ENCODE data around the gene PRAMEF4. TPM values are rescaled to one million over a fixed set of nuclear protein-coding genes. Genes with fewer than 3 reads are reported as not detected.
"Not testable (repeated sequence)": the region's sequence is repeated elsewhere in the genome, so short reads cannot be mapped to it uniquely, and the experiment has no call there.

PRAMEF4 gene
- total RNA-seq = not detected

DNA sequence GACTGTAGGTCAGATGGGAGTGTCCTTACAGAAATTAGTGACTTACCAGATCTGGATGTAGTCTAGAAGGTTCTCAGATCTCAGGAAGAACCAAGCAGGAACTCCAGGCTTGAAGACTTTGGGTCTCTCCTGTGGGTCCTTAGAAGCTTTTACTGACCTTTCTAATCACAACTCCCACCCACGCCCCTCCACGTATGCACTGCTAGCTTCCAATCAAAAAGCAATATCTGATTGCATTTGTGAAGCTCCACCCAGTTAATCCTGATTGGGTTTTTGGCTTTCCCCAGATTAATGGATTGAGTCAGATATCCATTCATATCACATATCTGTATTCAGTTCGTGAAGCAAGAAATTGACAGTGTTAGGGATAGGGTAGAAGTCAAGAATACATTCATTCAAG is at the start of gene PRAMEF4:
PRAMEF4 (minus strand) TSS at position 101 of the 400 bp plus-strand sequence. CDS start 2,807 bp downstream, outside the sequence.
- H3K27me3 ChIP-seq (replicated peaks; ENCODE audit: insufficient read depth); H3K36me3 ChIP-seq; DNase-seq (ENCODE audit: low spot score); H3K4me1 ChIP-seq (replicated peaks); H3K27ac ChIP-seq; H3K9me3 ChIP-seq; H3K4me3 ChIP-seq; intact Hi-C loops (cut with DNase I): not testable (repeated sequence)
- WGBS = 88% methylated on average over 3 of the region's 3 CpGs

DNA sequence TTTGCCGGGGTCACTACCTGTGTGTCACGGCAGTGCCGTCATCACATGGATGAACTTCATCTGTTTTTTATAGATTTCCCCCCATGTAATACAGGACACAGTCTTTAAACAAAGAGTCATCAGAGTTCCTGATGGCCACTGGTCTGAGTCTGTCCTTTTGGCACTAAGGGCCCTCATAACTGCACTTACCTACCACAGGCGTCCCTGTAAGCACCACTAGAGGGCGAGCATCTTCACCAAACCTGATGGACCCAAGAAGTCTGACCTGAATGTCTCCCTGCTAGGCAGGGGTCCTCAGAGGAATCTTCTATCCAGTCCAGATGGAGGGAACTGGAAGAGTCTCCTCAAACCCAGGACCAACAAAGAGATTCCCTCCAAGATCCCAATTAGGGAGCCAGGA is 38.4 kb upstream of the PRAMEF4 start:
- H3K4me3 ChIP-seq; H3K27me3 ChIP-seq (replicated peaks; ENCODE audit: insufficient read depth); H3K36me3 ChIP-seq; H3K27ac ChIP-seq; H3K9me3 ChIP-seq; DNase-seq (ENCODE audit: low spot score); intact Hi-C loops (cut with DNase I); H3K4me1 ChIP-seq (replicated peaks): not testable (repeated sequence)
- no CpG with 5 or more reads among the region's 5 CpGs for WGBS

DNA sequence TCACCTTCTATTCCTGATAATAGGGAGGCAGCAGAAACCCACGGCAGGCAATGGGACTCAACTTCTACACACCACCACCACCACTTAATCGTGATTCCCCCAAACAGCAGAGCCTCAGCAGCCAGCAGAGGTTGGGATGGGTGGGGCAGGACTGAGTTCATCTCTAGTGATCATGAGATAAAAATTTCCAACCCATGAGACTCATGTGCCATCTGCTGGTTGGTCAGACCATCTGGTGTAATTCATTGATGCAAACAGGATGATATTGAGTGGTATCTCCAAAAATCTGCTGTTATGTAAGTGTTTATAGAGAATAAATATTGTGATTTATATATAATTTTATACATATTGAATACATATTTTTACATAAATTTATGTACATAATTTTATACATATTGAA is 35.7 kb upstream of the PRAMEF4 start:
- H3K9me3 ChIP-seq; DNase-seq (ENCODE audit: low spot score); H3K4me1 ChIP-seq (replicated peaks); H3K27ac ChIP-seq; H3K4me3 ChIP-seq; intact Hi-C loops (cut with DNase I); H3K36me3 ChIP-seq; H3K27me3 ChIP-seq (replicated peaks; ENCODE audit: insufficient read depth): not testable (repeated sequence)
- 58% methylated on average over 2 of the region's 2 CpGs for WGBS

DNA sequence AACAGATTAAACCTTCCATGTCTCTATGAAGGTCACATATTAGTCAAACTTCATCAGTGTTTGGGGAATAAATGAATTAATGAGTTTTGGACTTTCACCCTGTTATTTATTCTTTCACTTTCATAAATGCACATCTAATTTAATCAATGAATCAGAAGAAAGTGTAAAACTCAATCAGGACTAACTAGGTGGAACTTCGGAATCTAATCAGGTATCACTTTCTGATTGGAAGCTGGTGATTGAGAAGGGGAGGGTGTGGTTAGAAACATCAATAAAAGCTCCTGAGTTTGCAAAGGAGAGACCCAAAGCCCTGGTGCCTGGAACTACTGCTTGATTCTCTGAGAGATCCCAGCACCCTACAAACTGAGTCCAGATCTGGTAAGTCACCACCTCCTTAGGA is 30.3 kb upstream of the PRAMEF4 start, which contains the start of gene PRAMEF7:
PRAMEF7 (plus strand) TSS at position 301 of the 400 bp plus-strand sequence. CDS start 1,083 bp downstream, outside the sequence.
- no CpG with 5 or more reads among the region's 1 CpG for WGBS
- H3K27ac ChIP-seq; H3K9me3 ChIP-seq; intact Hi-C loops (cut with DNase I); DNase-seq (ENCODE audit: low spot score); H3K36me3 ChIP-seq; H3K4me1 ChIP-seq (replicated peaks); H3K4me3 ChIP-seq; H3K27me3 ChIP-seq (replicated peaks; ENCODE audit: insufficient read depth): not testable (repeated sequence)

DNA sequence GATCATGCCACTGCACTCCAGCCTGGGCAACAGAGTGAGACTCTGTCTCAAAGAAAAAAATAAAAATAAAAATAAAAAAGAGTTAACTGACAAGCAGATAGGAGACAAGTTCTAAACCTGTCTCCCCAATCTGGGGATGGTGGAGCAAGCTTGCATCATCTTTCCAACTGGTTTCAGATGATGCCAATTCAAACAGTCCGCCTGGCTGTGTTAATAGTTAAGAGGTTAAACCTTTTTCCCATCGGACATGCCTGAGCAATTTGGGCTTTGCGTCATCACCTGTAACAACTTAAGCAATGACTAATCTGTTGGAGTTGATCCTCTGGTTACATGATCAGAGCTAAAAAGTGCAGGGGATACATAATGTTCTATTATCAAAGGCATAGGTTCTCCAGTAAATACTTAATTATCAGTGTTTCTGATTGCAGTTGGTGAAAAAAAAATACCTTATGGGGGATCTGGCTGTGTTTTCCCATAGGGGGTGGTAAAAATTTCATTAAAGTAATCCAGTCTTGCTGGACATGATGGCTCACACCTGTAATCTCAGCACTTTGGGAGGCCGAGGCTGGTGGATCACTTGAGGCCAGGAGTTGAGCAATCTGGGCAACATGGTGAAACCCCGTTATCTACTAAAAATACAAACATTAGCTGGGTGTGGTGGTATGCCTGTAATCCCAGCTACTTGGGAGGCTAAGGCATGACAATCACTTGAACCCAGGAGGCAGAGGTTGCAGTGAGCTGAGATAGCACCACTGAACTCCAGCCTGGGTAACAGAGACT is 18.0 kb upstream of the PRAMEF4 start:
- H3K27me3 ChIP-seq (replicated peaks; ENCODE audit: insufficient read depth); DNase-seq (ENCODE audit: low spot score); intact Hi-C loops (cut with DNase I); H3K4me1 ChIP-seq (replicated peaks); H3K9me3 ChIP-seq; H3K27ac ChIP-seq; H3K36me3 ChIP-seq; H3K4me3 ChIP-seq: not testable (repeated sequence)
- WGBS = 48% methylated on average over 3 of the region's 5 CpGs

DNA sequence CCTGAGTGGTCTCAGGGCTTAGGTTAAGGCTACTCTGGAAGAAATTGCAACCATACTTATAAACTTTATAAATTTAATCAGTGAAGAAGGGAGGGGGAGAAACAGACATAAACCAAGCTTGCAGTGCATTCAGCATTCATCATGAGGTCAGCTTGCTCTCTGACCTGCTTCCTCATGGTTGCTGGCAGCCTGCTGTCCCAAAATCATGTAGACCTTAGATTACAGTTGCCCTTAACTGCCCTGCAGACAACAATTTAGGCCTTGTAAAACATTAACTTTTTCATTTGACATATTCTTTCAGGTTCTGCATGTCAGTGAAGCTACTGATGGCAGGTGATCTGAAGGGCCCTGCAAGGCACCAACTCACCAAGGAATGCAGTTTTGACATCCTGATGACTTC is 13.2 kb upstream of the PRAMEF4 start:
- H3K36me3 ChIP-seq; intact Hi-C loops (cut with DNase I); H3K4me1 ChIP-seq (replicated peaks): not testable (repeated sequence)

DNA sequence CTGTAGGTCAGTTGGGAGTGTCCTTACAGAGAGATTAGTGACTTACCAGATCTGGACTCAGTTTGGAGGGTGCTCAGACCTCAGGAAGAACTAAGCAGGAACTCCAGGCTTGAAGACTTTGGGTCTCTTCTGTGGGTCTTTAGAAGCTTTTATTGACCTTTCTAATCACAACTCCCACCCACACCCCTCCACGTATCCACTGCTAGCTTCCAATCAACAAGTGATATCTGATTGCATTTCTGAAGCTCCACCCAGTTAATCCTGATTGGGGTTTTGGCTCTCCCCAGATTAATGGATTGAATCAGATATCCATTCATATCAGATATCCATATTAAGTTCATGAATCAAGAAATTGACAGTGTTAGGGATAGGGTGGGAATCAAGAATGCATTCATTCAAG is 12.2 kb upstream of the PRAMEF4 start, which contains the start of gene PRAMEF10:
PRAMEF10 (minus strand) TSS at position 101 of the 400 bp plus-strand sequence. CDS start 2,423 bp downstream, outside the sequence.
- H3K4me1 ChIP-seq (replicated peaks); H3K9me3 ChIP-seq; H3K4me3 ChIP-seq; H3K27me3 ChIP-seq (replicated peaks; ENCODE audit: insufficient read depth); H3K27ac ChIP-seq; intact Hi-C loops (cut with DNase I); DNase-seq (ENCODE audit: low spot score); H3K36me3 ChIP-seq: not testable (repeated sequence)
- WGBS = no CpG with 5 or more reads among the region's 1 CpG

More for the DNA sequence above, 13.2 kb upstream of the PRAMEF4 start:
- H3K4me3 ChIP-seq; H3K9me3 ChIP-seq; DNase-seq (ENCODE audit: low spot score); H3K27ac ChIP-seq; H3K27me3 ChIP-seq (replicated peaks; ENCODE audit: insufficient read depth): not testable (repeated sequence)

DNA sequence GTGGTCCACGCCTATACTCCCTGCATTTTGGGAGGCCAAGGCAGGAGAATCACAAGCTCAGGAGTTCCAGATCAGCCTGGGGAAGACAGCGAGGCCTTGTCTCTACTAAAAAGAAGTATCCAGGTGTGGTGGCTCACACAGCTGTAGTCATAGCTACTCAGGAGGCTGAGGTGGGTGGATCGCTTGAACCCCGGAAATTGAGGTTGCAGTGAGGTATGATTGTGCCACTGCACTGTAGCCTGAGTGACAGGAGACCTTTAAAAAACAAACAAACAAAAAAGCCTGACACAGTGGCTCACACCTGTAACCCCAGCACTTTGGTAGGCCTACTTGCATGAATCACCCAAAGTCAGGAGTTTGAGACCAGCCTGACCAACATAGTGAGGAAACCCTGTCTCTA is 7.5 kb downstream of the PRAMEF4 start:
- intact Hi-C loops (cut with DNase I); H3K36me3 ChIP-seq; H3K4me1 ChIP-seq (replicated peaks); H3K27me3 ChIP-seq (replicated peaks; ENCODE audit: insufficient read depth); DNase-seq (ENCODE audit: low spot score); H3K4me3 ChIP-seq; H3K27ac ChIP-seq; H3K9me3 ChIP-seq: not testable (repeated sequence)
- 91% methylated on average over 3 of the region's 4 CpGs for WGBS

DNA sequence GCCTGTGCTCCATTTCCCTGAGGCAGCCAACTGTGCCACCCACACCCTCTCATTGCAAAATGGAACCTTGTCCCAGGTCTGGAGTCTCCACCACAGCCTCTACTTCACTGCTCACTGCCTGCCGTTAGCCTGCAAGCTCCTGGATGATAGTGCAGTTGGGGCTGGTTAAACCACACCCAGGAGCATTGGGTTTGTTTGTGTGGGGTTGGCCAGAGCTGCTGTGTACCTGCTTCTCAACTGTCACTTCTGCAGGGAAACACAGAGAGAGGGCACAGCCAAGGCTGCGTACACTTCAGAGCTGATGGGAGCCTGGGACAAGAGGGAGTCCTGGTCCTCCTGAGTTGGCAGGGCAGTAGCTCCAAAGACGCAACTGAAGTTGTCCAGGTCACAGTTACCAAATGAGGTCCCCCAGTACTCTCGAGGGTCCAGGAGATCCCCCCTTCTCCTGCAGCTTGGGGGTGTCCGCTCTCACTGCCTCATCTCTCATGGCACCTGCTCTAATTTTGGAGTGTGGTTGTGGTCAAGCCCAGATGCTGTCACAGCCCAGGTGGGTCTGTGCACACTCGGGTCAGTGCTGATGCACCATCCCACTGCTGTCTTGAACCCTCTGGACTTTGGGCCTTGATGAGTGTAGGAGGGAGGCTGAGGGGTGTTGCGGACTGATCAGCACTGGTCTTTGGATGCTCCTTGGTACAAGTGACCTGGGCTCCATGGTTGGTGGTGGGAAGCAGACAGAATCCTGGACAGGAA is 22.7 kb downstream of the PRAMEF4 start:
- WGBS = 81% methylated on average over 2 of the region's 7 CpGs
- H3K27me3 ChIP-seq (replicated peaks; ENCODE audit: insufficient read depth); H3K27ac ChIP-seq; H3K4me3 ChIP-seq; H3K9me3 ChIP-seq; DNase-seq (ENCODE audit: low spot score); intact Hi-C loops (cut with DNase I); H3K4me1 ChIP-seq (replicated peaks); H3K36me3 ChIP-seq: not testable (repeated sequence)

DNA sequence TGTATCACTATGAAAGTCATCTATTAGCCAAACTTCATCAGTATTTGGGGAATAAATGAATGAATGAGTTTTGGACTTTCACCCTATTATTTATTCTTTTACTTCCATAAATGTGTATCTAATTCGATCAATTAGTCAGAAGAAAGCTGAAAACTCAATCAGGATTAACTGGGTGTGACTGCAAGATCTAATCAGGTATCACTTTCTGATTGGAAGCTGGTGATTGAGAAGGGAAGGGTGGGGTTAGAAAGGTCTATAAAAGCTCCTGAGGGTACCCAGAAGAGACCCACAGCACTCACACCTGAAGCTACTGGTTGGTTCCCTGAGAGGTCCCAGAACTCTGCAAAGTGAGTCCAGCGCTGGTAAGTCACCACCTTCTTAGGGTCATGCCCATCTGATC is 29.2 kb downstream of the PRAMEF4 start, which contains the start of gene PRAMEF2:
PRAMEF2 (plus strand) TSS at position 301 of the 400 bp plus-strand sequence. CDS start 1,924 bp downstream, outside the sequence.
- H3K27ac ChIP-seq; H3K4me1 ChIP-seq (replicated peaks); H3K4me3 ChIP-seq; H3K36me3 ChIP-seq; DNase-seq (ENCODE audit: low spot score); H3K27me3 ChIP-seq (replicated peaks; ENCODE audit: insufficient read depth); intact Hi-C loops (cut with DNase I); H3K9me3 ChIP-seq: not testable (repeated sequence)
- WGBS = 72% methylated on average over 2 of the region's 2 CpGs
